Spleen (tissue), 11 donors: ENCODE measurements around the gene PLCB4. TPM values are rescaled to one million over a fixed set of nuclear protein-coding genes. Genes with fewer than 3 reads are reported as not detected.
A peak's percentile ranks its signal among the peaks of the same experiment; 100 is the strongest.

Experiments
- DNase-seq: peaks from one replicate; pipeline ENCODE4 v3.0.0-alpha.2; 2020
- H3K27ac ChIP-seq, 8 donors: fragments of 200-600 bp; sonication (generic) in 7 of 8; 1 replicate in 4 of 8; 2 replicates in 4 of 8; pipeline versions ENCODE4 v1.5.0 to v1.8.0; 2016 to 2021; ENCODE audit warnings: inconsistent platforms in 4 of 8, mild to moderate bottlenecking in 4 of 8, moderate library complexity in 1 of 8
- H3K27me3 ChIP-seq, 7 donors: fragments of 200-600 bp; sonication (generic) in 6 of 7; replicated peaks in 1 of 7; 1 replicate in 4 of 7; 2 replicates in 3 of 7; pipeline versions ENCODE4 v1.5.0 to v1.8.0; 2016 to 2021; ENCODE audit warnings: inconsistent platforms in 3 of 7, mild to moderate bottlenecking in 1 of 7
- H3K36me3 ChIP-seq, 6 donors: fragments of 200-600 bp; sonication (generic) in 5 of 6; 1 replicate in 4 of 6; 2 replicates in 2 of 6; pipeline versions ENCODE4 v1.5.0 to v1.8.0; 2016 to 2021; ENCODE audit warnings: inconsistent platforms in 2 of 6
- H3K4me1 ChIP-seq, 6 donors: fragments of 200-600 bp; sonication (generic) in 5 of 6; 1 replicate in 3 of 6; 2 replicates in 3 of 6; pipeline versions ENCODE4 v1.5.0 to v1.8.0; 2016 to 2021; ENCODE audit warnings: inconsistent platforms in 3 of 6
- H3K4me3 ChIP-seq, 8 donors: fragments of 200-600 bp; sonication (generic) in 7 of 8; 1 replicate in 4 of 8; 2 replicates in 4 of 8; pipeline versions ENCODE4 v1.5.0 to v1.8.0; 2016 to 2021; ENCODE audit warnings: inconsistent platforms in 4 of 8, mild to moderate bottlenecking in 4 of 8, moderate library complexity in 2 of 8
- H3K9me3 ChIP-seq, 8 donors: fragments of 200-600 bp; sonication (generic) in 7 of 8; 1 replicate in 4 of 8; 2 replicates in 4 of 8; pipeline versions ENCODE4 v1.5.0 to v1.8.0; 2016 to 2021; ENCODE audit warnings: inconsistent platforms in 4 of 8
- CTCF ChIP-seq, 11 experiments: fragments of 200-600 bp in 7 of 11; fragments of 450-650 bp in 4 of 11; sonication (generic) in 4 of 11; IDR thresholded peaks in 8 of 11; conservative IDR thresholded peaks in 3 of 11; 1 replicate in 7 of 11; 2 replicates in 4 of 11; pipeline versions ENCODE4 v1.4.0 to v1.8.0; 2016 to 2021; ENCODE audit warnings: antibody characterized with exemption in 11 of 11, inconsistent platforms in 4 of 11, mild to moderate bottlenecking in 1 of 11
- POLR2A ChIP-seq, 3 donors: fragments of 450-650 bp; IDR thresholded peaks; one replicate each; pipeline ENCODE4 v1.5.1; 2017; ENCODE audit warnings: antibody characterized with exemption in 3 of 3, mild to moderate bottlenecking in 1 of 3
- POLR2AphosphoS5 ChIP-seq, 3 donors: sonication (generic); formaldehyde crosslinking; IDR thresholded peaks; one replicate each; pipeline ENCODE4 v1.5.1; 2017; ENCODE audit warnings: antibody characterized with exemption in 3 of 3
- WGBS, 5 donors: extraction: QIAGEN DNeasy Blood & Tissue Kit in 3 of 5; methylation state at CpG; one replicate each; pipeline versions ENCODE4 v1.1.5 to v1.1.7; 2013 to 2018; 5-methylcytosine and 5-hydroxymethylcytosine counted together
- intact Hi-C: fragments of 100-400 bp; cut with DNase I; formaldehyde crosslinking; loops from one replicate; pipeline ENCODE4 v1.15.0; 2023; ENCODE audit warnings: low total_unique reads
- polyA plus RNA-seq, 3 donors: library from polyadenylated mRNA; stranded (reverse); fragments of 200-250 nt; gene quantifications; one replicate each; pipeline ENCODE4 v1.2.1, GENCODE V29; 2013
- total RNA-seq, 7 donors: library from RNA; depleted of rRNA in 3 of 7; stranded (reverse); fragments of >200 nt in 3 of 7; fragmentation: NEBNext Ultra II Directional in 4 of 7; extraction: Animal tissue kit (Norgen Biotek cat#: 25700) in 4 of 7; gene quantifications; one replicate each; pipeline versions ENCODE4 v1.1.0 to v1.2.1, GENCODE V29; 2016 to 2021
- donor health status: healthy with polysubstance abuse.
- donor health status: DM: no; HTN: no; CAD: no; lungs with moderate emphysema.
- donor health status: DM: no; HTN: no; CAD: no.
- donor health status: Bipolar disorder and iron deficiency.
- donor health status: healthy.
- donor health status: DM: no; HTN: no; CAD: no.
- donor health status: DM: yes; HTN: yes; CAD: no.

PLCB4 gene
- total and polyA plus RNA-seq, 10 donors = 0.43 to 4.9 (median 1.6) TPM

GRCh38 chr20:9092113-9092512, 23.2 kb downstream of the PLCB4 start:
- Histone ChIP-seq H3K4me1 (no peaks in the 10 kb centered on the region), H3K4me3 (no peak overlapping the region), H3K27ac (no peak overlapping the region), H3K9me3 (no peaks in the 10 kb centered on the region), H3K27me3 (no peaks in the 10 kb centered on the region), H3K36me3 (no peaks in the 10 kb centered on the region)
- no peak for DNase-seq
- intact Hi-C loops = no loop called here
- 76 to 90% (median 85%) methylated on average over 3 of the region's 3 CpGs for WGBS, 5 donors
- no peak for TF ChIP-seq POLR2AphosphoS5 (IDR thresholded peaks at IDR 0.05)
- no peak for TF ChIP-seq POLR2A (IDR thresholded peaks at IDR 0.05)
- no peak for TF ChIP-seq CTCF (IDR thresholded peaks at IDR 0.05 in 8 of 11, conservative IDR thresholded peaks at IDR 0.05 in 3 of 11)

- intact Hi-C loops = no loop called here
- 86 to 93% (median 91%) methylated on average over 3 of the region's 3 CpGs for WGBS, 5 donors
- Histone ChIP-seq H3K4me3 (no peak overlapping the region), H3K9me3 (no peaks in the 10 kb centered on the region), H3K27me3 (no peaks in the 10 kb centered on the region), H3K36me3 (no peaks in the 10 kb centered on the region), H3K4me1 (no peaks in the 10 kb centered on the region), H3K27ac (no peak overlapping the region)
- no peak for DNase-seq
- TF ChIP-seq CTCF (IDR thresholded peaks at IDR 0.05 in 8 of 11, conservative IDR thresholded peaks at IDR 0.05 in 3 of 11) (no peak), POLR2A (IDR thresholded peaks at IDR 0.05) (no peak), POLR2AphosphoS5 (IDR thresholded peaks at IDR 0.05) (no peak)
Measured at GRCh38 chr20:9092655-9093054, 23.8 kb downstream of the PLCB4 start.

GRCh38 chr20:9093218-9093957, 24.5 kb downstream of the PLCB4 start:
- no peak for DNase-seq
- intact Hi-C loops = no loop called here
- TF ChIP-seq CTCF (IDR thresholded peaks at IDR 0.05 in 8 of 11, conservative IDR thresholded peaks at IDR 0.05 in 3 of 11) (no peak), POLR2AphosphoS5 (IDR thresholded peaks at IDR 0.05) (no peak), POLR2A (IDR thresholded peaks at IDR 0.05) (no peak)
- Histone ChIP-seq H3K9me3 (no peaks in the 10 kb centered on the region), H3K27ac (peak overlapping the region in 2 of 8 donors; percentile 8 to 38), H3K27me3 (no peaks in the 10 kb centered on the region), H3K36me3 (no peaks in the 10 kb centered on the region), H3K4me1 (no peaks in the 10 kb centered on the region), H3K4me3 (no peak overlapping the region)
- WGBS, 5 donors = 53 to 72% (median 61%) methylated on average over 8 of the region's 8 CpGs

GRCh38 chr20:9099372-9099771, 30.5 kb downstream of the PLCB4 start:
- Histone ChIP-seq H3K27ac (no peak overlapping the region), H3K27me3 (no peaks in the 10 kb centered on the region), H3K4me3 (no peak overlapping the region), H3K9me3 (no peaks in the 10 kb centered on the region), H3K4me1 (no peaks in the 10 kb centered on the region), H3K36me3 (no peaks in the 10 kb centered on the region)
- DNase-seq = no peak
- 81 to 94% (median 89%) methylated on average over 2 of the region's 2 CpGs for WGBS, 5 donors
- TF ChIP-seq POLR2AphosphoS5 (IDR thresholded peaks at IDR 0.05) = no peak
- TF ChIP-seq POLR2A (IDR thresholded peaks at IDR 0.05) = no peak
- TF ChIP-seq CTCF (IDR thresholded peaks at IDR 0.05 in 8 of 11, conservative IDR thresholded peaks at IDR 0.05 in 3 of 11) = no peak
- intact Hi-C loops = no loop called here
